Aortic smooth muscle cell (primary cell): ENCODE data around the gene PLCB2. TPM values are rescaled to one million over a fixed set of nuclear protein-coding genes. Genes with fewer than 3 reads are reported as not detected.

Experiments used
- total RNA-seq: library from RNA; depleted of rRNA; stranded (reverse); fragments of >200 nt; gene quantifications from 2 replicates; pipeline ENCODE4 v1.2.3, GENCODE V29; 2014

PLCB2 gene, protein sequence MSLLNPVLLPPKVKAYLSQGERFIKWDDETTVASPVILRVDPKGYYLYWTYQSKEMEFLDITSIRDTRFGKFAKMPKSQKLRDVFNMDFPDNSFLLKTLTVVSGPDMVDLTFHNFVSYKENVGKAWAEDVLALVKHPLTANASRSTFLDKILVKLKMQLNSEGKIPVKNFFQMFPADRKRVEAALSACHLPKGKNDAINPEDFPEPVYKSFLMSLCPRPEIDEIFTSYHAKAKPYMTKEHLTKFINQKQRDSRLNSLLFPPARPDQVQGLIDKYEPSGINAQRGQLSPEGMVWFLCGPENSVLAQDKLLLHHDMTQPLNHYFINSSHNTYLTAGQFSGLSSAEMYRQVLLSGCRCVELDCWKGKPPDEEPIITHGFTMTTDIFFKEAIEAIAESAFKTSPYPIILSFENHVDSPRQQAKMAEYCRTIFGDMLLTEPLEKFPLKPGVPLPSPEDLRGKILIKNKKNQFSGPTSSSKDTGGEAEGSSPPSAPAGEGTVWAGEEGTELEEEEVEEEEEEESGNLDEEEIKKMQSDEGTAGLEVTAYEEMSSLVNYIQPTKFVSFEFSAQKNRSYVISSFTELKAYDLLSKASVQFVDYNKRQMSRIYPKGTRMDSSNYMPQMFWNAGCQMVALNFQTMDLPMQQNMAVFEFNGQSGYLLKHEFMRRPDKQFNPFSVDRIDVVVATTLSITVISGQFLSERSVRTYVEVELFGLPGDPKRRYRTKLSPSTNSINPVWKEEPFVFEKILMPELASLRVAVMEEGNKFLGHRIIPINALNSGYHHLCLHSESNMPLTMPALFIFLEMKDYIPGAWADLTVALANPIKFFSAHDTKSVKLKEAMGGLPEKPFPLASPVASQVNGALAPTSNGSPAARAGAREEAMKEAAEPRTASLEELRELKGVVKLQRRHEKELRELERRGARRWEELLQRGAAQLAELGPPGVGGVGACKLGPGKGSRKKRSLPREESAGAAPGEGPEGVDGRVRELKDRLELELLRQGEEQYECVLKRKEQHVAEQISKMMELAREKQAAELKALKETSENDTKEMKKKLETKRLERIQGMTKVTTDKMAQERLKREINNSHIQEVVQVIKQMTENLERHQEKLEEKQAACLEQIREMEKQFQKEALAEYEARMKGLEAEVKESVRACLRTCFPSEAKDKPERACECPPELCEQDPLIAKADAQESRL
- total RNA-seq: 0.19 and 0.53 TPM in 2 replicates

DNA sequence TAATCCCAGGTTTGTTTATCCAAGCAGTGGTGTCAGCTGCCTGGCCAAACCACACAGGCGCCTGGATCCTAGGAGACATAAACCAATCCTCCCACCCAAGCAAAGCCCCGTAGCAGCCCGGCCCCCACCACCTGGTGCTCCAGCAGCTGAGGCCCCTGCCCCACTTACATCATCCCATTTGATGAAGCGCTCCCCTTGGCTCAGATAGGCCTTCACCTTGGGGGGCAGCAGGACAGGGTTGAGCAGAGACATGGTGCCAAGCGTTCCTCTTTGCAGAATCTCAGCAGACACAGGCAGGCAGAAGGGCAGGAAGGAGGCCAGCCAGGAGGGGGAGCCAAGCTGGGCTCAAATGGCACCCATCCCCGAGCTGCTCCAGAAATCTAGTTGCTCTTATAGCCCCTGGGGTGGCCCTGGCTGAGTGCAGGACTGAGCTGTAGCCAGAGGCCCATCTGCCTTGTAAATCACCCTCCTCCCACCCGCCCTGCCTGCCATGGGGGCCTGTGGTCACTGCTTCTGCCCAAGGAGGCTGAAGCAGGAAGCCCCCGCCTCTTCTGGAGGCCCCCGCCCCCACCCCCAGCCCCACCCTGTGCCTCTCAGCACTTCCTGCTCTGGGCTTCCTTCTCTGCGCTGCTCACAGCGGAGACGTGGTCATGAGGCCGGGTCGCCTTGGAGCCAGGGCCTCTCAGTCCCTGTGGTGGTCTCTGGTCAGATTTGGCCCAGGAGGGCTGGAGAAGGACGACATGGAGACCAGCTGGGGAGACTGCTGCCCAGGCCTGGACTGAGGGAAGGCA lies at the start of gene PLCB2:
Gene PLCB2 (minus strand): TSS at position 515 of the 791 bp plus-strand sequence. CDS start 263 bp downstream, at position 252.

GRCh38 chr15:40340740-40341400 lies 33.1 kb upstream of the PLCB2 start, which contains the start of gene CCDC9B:
TSS of gene CCDC9B (minus strand) at chr15:40340939. CDS start at chr15:40340819, 120 bp downstream.

DNA sequence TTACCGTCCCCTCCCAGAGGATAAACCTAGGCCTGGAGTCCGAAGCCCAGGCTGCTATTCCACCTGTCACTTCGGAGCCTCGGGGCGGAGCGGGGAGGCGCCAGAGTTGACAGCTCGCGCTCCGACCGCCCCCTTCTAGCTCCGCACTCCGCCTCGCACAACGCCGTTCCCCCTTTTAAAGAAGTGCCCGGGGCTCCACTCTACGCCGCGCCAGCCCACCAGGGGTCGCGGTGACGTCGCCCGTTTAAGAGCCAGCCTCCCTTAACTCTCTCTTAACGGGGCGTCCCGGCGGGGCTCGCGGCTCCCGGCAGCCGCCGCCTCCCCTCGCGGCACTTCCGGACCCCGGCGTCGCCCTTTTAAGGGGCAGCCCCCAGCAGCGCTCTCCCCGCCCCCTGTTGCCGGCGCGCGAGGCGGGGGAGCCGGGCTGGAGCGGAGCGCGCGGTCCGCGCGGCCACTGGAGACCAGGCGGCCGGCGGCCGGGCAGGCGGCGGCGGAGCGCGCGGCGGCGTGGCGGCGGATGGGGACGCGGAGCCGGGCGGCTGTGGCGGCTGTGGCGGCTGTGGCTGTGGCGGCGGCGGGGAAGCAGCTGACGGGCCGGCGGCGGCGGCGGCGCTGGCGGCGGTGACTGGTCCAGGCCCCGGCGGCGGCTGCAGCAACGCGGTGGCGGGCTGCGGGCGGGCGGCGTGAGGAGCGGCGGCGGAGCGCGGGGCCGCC lies 15.7 kb upstream of the PLCB2 start, which contains the start of gene INAFM2:
Gene INAFM2 (plus strand): TSS at position 454 of the 714 bp plus-strand sequence. CDS start 364 bp downstream, outside the sequence.

GRCh38 chr15:40282869-40283614 lies 24.7 kb downstream of the PLCB2 start, which contains the start of gene ANKRD63:
TSS of gene ANKRD63 (minus strand) at chr15:40283064. CDS start at chr15:40282586, 478 bp downstream.

DNA sequence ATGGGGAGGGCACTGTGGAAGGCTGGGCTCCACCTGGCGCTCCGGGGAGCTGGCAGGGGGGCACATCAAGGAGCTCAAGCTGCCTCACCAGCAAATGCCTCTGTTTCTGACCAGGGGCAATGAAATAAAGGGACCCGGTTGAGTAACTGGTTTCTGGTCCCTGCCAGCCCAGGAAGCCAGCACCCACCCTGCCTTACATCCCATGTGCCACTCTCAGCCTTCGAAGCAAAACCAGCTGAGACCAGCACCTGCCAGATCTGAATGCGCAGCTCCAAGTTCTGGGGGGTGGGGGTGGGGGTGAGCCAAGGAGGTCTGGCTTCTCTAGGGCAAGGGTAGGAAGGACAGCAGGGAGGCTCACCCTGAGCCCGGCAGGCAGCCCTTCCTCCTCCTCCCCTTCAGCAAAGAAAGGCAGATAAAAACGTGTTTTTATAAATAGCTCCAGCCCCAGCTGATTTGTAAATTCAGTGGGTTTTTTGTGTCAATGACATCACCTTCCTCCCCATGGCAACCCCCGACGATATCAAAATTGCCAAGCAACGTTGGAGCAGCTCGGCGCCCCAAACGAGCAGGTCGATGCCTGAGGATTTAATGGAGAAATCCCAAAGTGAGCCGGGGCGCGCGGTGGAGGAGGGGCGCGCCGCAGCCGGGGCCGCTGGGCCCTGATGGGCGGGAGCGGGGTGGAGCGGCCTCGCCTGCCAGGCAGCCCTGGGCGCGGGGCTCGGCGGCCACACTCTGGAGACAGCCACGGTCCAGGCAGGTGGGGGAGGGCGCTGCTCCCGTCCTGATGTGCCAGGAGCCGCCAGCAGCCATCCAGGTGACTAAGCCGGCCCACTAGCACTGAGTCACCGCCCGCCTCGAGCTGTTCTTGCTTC lies 69.0 kb downstream of the PLCB2 start, which contains the start of gene PAK6:
Gene PAK6 (plus strand): TSS at position 532 of the 872 bp plus-strand sequence. CDS start 25,723 bp downstream, outside the sequence.

Other genes starting within 250 kb of the PLCB2 start
- 0.79 and 3.2 TPM in 2 replicates for gene BMF, start 199.1 kb downstream of the PLCB2 start, total RNA-seq
- 13.2 and 21.9 TPM in 2 replicates for gene BUB1B, start 146.9 kb downstream of the PLCB2 start, total RNA-seq
- gene PAK6, start 68.9 kb downstream of the PLCB2 start, total RNA-seq: 0.13 TPM in 1 of 2 replicates, not detected in the other
- not detected in 2 replicates for gene ANKRD63, start 24.9 kb downstream of the PLCB2 start, total RNA-seq
- gene INAFM2, start 15.8 kb upstream of the PLCB2 start, total RNA-seq: 33.8 and 36.3 TPM in 2 replicates
- gene CCDC9B, start 33.0 kb upstream of the PLCB2 start, total RNA-seq: 102 and 109 TPM in 2 replicates
- not detected in 2 replicates for gene PHGR1, start 43.1 kb upstream of the PLCB2 start, total RNA-seq
- 0.13 and 0.25 TPM in 2 replicates for gene DISP2, start 50.3 kb upstream of the PLCB2 start, total RNA-seq
- 29.3 and 50.5 TPM in 2 replicates for gene KNSTRN, start 74.8 kb upstream of the PLCB2 start, total RNA-seq
- gene IVD, start 97.9 kb upstream of the PLCB2 start, total RNA-seq: 46.0 and 53.8 TPM in 2 replicates
- 5.4 and 7.0 TPM in 2 replicates for gene BAHD1, start 133.0 kb upstream of the PLCB2 start, total RNA-seq
- 6.1 and 8.6 TPM in 2 replicates for gene CHST14, start 163.0 kb upstream of the PLCB2 start, total RNA-seq